Left ventricle myocardium inferior (tissue), 1 donor: Measurements from ENCODE around the gene ZNF22. TPM values are rescaled to one million over a fixed set of nuclear protein-coding genes. Genes with fewer than 3 reads are reported as not detected.
A peak's percentile ranks its signal among the peaks of the same experiment; 100 is the strongest.

ENCODE experiments used
- DNase-seq: peaks from one replicate; pipeline ENCODE4 v3.0.0-alpha.2; 2020
- H3K27ac ChIP-seq: fragments of 200-600 bp; replicated peaks from 2 replicates; pipeline ENCODE4 v1.8.0; 2021
- H3K27me3 ChIP-seq: fragments of 200-600 bp; 2 replicates; pipeline ENCODE4 v1.8.0; 2021; ENCODE audit warnings: low read depth
- H3K36me3 ChIP-seq: fragments of 200-600 bp; 2 replicates; pipeline ENCODE4 v1.8.0; 2021
- H3K4me1 ChIP-seq: fragments of 200-600 bp; 2 replicates; pipeline ENCODE4 v1.8.0; 2021
- H3K4me3 ChIP-seq: fragments of 200-600 bp; 2 replicates; pipeline ENCODE4 v1.8.0; 2021; ENCODE audit warnings: mild to moderate bottlenecking, moderate library complexity
- H3K9me3 ChIP-seq: fragments of 200-600 bp; replicated peaks from 2 replicates; pipeline ENCODE4 v1.8.0; 2021
- intact Hi-C: fragments of 100-400 bp; cut with micrococcal nuclease; formaldehyde crosslinking; loops from one replicate; pipeline ENCODE4 v1.11.0; 2022
- long read RNA-seq: library from polyadenylated mRNA; unstranded; transcript quantifications from one replicate; pipeline ENCODE4 v2.0.0, GENCODE V29; 2021
- total RNA-seq: library from RNA; stranded (reverse); fragmentation: NEBNext Ultra II Directional; extraction: Animal tissue kit (Norgen Biotek cat#: 25700); gene quantifications from one replicate; pipeline ENCODE4 v1.2.1, GENCODE V29; 2021
- TF ChIP-seq, protein P1 (sequence below): fragments of 200-600 bp; IDR thresholded peaks from 2 replicates; pipeline ENCODE4 v1.8.0; 2021; ENCODE audit warnings: antibody characterized with exemption, mild to moderate bottlenecking, borderline replicate concordance
- donor health status: DM: no; HTN: yes; CAD: no; lungs with severe emphysema.

The ZNF22 gene
- total RNA-seq, result 14.2 TPM
- long read RNA-seq, transcript ZNF22-201 (2 exons, 2,551 nt), result major isoform, 48 of 49 reads
- long read RNA-seq, partial matches to known transcripts, result 1 of 49 reads
- long read RNA-seq, other reads (novel, unspliced or antisense), result 0 of 49 reads

- TF ChIP-seq, protein P1, sequence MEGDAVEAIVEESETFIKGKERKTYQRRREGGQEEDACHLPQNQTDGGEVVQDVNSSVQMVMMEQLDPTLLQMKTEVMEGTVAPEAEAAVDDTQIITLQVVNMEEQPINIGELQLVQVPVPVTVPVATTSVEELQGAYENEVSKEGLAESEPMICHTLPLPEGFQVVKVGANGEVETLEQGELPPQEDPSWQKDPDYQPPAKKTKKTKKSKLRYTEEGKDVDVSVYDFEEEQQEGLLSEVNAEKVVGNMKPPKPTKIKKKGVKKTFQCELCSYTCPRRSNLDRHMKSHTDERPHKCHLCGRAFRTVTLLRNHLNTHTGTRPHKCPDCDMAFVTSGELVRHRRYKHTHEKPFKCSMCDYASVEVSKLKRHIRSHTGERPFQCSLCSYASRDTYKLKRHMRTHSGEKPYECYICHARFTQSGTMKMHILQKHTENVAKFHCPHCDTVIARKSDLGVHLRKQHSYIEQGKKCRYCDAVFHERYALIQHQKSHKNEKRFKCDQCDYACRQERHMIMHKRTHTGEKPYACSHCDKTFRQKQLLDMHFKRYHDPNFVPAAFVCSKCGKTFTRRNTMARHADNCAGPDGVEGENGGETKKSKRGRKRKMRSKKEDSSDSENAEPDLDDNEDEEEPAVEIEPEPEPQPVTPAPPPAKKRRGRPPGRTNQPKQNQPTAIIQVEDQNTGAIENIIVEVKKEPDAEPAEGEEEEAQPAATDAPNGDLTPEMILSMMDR, result peak; percentile 45
- peaks cover 8% of the 10 kb centered on the region for H3K9me3 ChIP-seq
- peak; percentile 73 for DNase-seq
- intact Hi-C loops, result no loop called here
- peaks cover 88% of the 10 kb centered on the region for H3K4me1 ChIP-seq
- peak within 1 kb of the TSS; percentile 74 for H3K4me3 ChIP-seq
- peaks cover 25% of the 10 kb centered on the region for H3K36me3 ChIP-seq
- H3K27ac ChIP-seq, result peak within 1 kb of the TSS; percentile 97
- H3K27me3 ChIP-seq, result no peaks in the 10 kb centered on the region
Measured at GRCh38 chr10:45000752-45001380, at the start of gene ZNF22. Gene ZNF22, plus strand, starts transcription at chr10:45000923. Its CDS starts 2,446 bp downstream, at chr10:45003369.

DNA sequence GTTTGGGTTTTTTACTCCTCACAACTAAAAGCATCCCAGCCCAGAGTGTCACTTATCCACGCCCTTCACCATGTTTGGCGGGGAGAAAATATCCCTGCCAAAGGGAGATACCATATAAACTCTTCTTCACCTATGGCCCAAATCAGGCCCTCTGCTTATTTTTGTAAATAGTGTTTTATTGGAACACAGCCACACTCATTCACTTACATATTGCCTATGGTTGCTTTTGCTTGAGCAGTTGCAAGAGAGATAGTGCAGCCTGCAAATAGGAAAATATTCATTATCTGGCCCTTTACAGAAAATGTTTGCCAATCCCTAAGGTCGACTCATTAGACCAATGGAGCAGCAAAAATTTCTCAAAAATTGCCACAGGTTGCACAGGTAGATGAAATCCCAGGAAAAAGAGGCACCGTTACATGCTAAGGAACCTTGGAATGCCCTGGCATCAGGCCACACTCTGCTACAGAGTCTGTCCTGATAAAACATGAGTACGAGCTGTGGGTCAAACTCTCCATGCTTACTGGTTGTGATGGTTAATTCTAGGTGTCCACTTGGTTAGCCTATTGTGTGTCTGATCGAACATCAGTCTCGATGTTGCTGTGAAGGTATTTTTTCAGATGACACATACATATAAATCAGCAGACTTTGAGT lies 49.0 kb upstream of the ZNF22 start:
- Histone ChIP-seq H3K9me3 (peaks cover 2% of the 10 kb centered on the region), H3K27ac (no peak overlapping the region), H3K4me3 (no peak overlapping the region), H3K27me3 (no peaks in the 10 kb centered on the region), H3K36me3 (peaks cover 5% of the 10 kb centered on the region), H3K4me1 (peaks cover 96% of the 10 kb centered on the region)
- no peak for DNase-seq
- intact Hi-C loops, result no loop called here
- TF ChIP-seq, protein P1, result no peak

DNA sequence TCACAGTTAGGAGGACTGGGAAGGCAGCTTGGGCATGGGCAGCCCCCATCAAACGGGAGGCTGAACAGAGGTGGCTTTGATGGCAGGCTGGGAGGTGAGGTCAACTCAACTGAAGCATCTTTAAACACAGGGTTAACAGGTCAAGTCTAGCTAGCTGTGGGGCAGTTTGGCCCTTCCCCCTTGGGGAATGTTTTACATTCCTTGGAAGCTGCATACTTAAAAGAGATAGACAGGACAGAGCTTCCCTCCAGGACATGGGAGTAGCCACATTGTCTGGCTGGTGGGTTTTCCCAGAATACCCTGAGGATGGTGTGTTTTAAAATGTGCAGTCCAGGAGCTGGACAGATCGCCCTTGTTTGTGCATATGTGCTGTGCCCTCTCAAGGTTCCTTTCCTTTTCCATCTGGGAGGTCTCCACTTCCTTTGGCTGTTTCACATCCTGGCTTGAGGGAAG lies 47.9 kb upstream of the ZNF22 start:
- Histone ChIP-seq H3K9me3 (peaks cover 4% of the 10 kb centered on the region), H3K36me3 (peaks cover 6% of the 10 kb centered on the region), H3K4me3 (no peak overlapping the region), H3K4me1 (peaks cover 99% of the 10 kb centered on the region), H3K27me3 (no peaks in the 10 kb centered on the region), H3K27ac (peak overlapping the region; percentile 33)
- intact Hi-C loops, result no loop called here
- TF ChIP-seq, protein P1, result no peak
- no peak for DNase-seq

GRCh38 chr10:44954042-44954441 lies 46.7 kb upstream of the ZNF22 start:
- H3K9me3 ChIP-seq, result peaks cover 4% of the 10 kb centered on the region
- H3K36me3 ChIP-seq, result peaks cover 6% of the 10 kb centered on the region
- intact Hi-C loops, result no loop called here
- peak overlapping the region; percentile 96 for H3K27ac ChIP-seq
- no peaks in the 10 kb centered on the region for H3K27me3 ChIP-seq
- TF ChIP-seq, protein P1, result no peak
- DNase-seq, result no peak
- peaks cover 99% of the 10 kb centered on the region for H3K4me1 ChIP-seq
- H3K4me3 ChIP-seq, result no peak overlapping the region

- TF ChIP-seq, protein P1, result no peak
- DNase-seq, result no peak
- intact Hi-C loops, result no loop called here
- Histone ChIP-seq H3K27me3 (no peaks in the 10 kb centered on the region), H3K9me3 (peaks cover 4% of the 10 kb centered on the region), H3K27ac (peak overlapping the region; percentile 96), H3K36me3 (peaks cover 6% of the 10 kb centered on the region), H3K4me3 (no peak overlapping the region), H3K4me1 (peaks cover 95% of the 10 kb centered on the region)
Measured at GRCh38 chr10:44954962-44955361, 45.8 kb upstream of the ZNF22 start.
